ENCODE data around the gene TRPV4. TPM values are rescaled to one million over a fixed set of nuclear protein-coding genes. Genes with fewer than 3 reads are reported as not detected.

TRPV4 gene
- total RNA-seq, 4 donors from 2014 or later: 2.8 to 7.5 (median 4.8) TPM

DNA sequence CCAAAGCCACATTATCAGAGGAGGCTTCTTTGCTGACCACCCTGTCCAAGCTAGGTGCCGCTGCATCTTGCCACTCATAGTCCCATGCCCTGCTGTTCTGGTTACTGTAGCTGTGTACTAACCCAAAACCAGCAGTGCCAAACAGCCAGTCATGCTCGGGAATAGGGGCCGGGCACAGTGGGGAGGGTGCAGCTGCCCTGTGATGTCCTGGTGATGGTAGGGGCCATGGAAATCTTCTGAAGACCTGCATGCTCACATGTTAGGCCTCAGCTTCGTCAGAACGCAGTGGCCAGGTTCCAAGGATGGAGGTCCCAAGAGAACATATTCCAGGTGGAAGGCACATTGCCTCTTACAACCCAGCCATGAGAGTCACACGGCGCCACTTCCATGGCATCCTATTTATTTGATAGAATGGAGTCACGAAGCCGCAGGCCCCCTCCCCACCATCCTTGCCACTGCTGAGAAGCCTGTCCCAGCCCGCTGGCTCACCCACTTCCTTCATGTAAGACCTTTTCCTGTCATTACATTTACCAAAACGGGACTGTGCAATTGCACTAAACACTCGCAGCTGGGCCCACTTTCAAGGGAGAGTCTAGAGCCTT lies 71.0 kb downstream of the TRPV4 start:
- Histone ChIP-seq H3K4me1 (peaks cover 0 to 6% (median 0%) of the 10 kb centered on the region in 3 donors), H3K9me3 (peaks cover 0 to 8% (median 0%) of the 10 kb centered on the region in 3 donors), H3K27ac (no peak overlapping the region), H3K27me3 (peaks cover 0 to 13% (median 0%) of the 10 kb centered on the region in 4 donors), H3K36me3 (no peaks in the 10 kb centered on the region), H3K4me3 (no peak overlapping the region)
- WGBS, 2 donors: 86 to 91% methylated on average over 6 to 10 of the region's 12 CpGs
- TF ChIP-seq, protein P1, sequence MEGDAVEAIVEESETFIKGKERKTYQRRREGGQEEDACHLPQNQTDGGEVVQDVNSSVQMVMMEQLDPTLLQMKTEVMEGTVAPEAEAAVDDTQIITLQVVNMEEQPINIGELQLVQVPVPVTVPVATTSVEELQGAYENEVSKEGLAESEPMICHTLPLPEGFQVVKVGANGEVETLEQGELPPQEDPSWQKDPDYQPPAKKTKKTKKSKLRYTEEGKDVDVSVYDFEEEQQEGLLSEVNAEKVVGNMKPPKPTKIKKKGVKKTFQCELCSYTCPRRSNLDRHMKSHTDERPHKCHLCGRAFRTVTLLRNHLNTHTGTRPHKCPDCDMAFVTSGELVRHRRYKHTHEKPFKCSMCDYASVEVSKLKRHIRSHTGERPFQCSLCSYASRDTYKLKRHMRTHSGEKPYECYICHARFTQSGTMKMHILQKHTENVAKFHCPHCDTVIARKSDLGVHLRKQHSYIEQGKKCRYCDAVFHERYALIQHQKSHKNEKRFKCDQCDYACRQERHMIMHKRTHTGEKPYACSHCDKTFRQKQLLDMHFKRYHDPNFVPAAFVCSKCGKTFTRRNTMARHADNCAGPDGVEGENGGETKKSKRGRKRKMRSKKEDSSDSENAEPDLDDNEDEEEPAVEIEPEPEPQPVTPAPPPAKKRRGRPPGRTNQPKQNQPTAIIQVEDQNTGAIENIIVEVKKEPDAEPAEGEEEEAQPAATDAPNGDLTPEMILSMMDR (IDR thresholded peaks at IDR 0.05): no peak
- TF ChIP-seq POLR2A (IDR thresholded peaks at IDR 0.05): no peak
- DNase-seq: no peak
- intact Hi-C loops (cut with DNase I): no loop called here

DNA sequence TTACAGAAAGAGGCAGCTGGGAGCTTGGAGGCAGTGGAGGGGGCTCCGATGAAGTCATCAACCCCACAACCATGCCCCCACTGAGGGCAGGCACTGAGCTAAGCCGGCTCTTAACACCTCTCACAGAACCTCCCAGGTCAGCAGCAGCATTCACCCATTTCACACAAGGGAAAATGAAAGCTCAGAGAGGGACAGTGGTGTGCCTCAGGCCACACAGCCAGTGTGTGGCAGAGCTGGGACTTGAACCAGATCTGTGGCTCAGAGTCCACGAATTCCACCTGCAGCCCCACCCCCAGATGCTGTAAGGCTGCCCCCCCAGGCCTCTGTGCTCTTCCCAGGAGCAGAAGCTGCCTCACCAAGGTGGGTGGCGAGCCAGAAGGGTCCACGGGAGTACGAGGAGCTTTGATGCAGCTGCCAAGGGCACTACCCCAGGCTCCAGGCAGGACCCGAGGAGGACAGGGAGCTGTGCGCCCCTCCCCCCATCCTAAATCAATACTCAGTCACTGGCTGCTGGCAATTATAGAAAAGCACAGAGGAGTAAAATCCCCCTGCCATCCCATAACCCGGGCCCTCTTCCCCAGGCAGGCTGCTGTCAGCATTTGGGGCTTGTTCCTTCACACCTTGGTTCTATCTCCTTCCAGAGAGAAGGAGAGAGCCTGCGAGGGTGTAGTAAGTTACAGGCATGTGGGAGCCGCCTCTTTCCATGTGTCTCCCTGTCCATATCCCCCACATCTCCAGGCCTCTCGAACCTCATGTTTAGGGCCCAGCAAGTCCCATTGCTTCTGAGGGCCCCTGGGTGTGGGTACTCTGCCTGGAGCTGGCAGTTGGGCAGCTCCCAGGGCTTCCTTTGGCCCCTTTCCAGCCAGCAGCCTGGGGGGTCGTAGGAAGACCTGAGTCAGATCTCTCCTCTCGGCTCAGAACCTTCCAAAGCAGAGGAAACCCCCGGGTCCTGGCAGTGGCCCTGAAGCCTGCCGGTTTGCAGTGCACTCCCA lies 72.0 kb downstream of the TRPV4 start:
- H3K36me3 ChIP-seq: no peaks in the 10 kb centered on the region
- peaks cover 0 to 13% (median 0%) of the 10 kb centered on the region in 4 donors for H3K27me3 ChIP-seq
- 55 to 79% methylated on average over 9 of the region's 16 CpGs for WGBS, 2 donors
- H3K27ac ChIP-seq: no peak overlapping the region
- no peak for DNase-seq
- H3K4me1 ChIP-seq: peaks cover 0 to 6% (median 0%) of the 10 kb centered on the region in 3 donors
- intact Hi-C loops (cut with DNase I): no loop called here
- H3K9me3 ChIP-seq: peaks cover 0 to 15% (median 6%) of the 10 kb centered on the region in 3 donors
- no peak for TF ChIP-seq POLR2A (IDR thresholded peaks at IDR 0.05)
- TF ChIP-seq, protein P1 (IDR thresholded peaks at IDR 0.05): no peak
- H3K4me3 ChIP-seq: no peak overlapping the region

DNA sequence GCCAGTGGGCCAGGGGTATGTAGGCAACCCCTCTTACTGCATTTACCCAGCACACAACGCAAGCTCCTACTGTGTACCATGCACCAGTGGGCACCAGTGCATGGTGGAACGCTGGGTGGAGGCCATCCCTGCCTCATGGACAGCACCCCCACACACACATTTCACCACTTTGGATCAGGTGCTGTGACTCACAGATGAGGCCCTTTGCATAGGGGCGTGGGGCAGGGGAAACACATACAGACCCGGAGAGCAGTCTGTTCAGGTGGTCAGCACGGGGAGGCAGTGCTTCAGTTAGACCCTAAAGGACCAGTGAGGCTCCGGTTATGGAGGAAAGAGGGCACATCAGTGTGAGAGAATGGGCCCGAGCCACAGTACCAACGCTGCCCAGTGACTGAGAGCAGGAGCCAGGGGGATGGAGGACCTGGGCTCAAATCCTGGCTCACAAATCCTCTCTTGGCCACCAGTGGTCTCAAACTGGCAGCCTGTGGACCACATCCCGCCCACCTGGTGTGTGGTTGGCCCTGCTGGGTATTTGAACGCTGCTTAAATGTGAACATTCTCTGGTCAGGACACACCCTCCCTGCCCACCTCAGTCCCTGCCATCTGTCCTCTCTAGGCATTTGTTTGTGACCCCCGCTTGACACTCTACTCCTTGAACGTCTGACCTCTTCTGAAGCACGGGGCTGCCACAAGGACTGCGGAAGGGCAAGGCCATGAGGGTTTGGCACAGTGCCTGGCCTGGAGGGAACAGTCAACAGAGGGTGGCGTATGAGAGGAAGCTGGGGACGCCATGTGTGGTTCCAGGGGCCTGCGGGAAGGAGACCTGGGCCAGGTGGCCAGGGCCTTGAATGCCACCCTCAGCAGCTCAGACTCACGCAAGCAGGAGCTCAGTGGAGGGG lies 72.9 kb downstream of the TRPV4 start:
- Histone ChIP-seq H3K4me1 (peaks cover 0 to 6% (median 0%) of the 10 kb centered on the region in 3 donors), H3K9me3 (peaks cover 0 to 15% (median 8%) of the 10 kb centered on the region in 3 donors), H3K36me3 (no peaks in the 10 kb centered on the region), H3K4me3 (no peak overlapping the region), H3K27ac (no peak overlapping the region), H3K27me3 (peaks cover 0 to 13% (median 0%) of the 10 kb centered on the region in 4 donors)
- 81 to 84% methylated on average over 6 to 7 of the region's 18 CpGs for WGBS, 2 donors
- intact Hi-C loops (cut with DNase I): no loop called here
- no peak for DNase-seq
- no peak for TF ChIP-seq POLR2A (IDR thresholded peaks at IDR 0.05)
- TF ChIP-seq, protein P1 (IDR thresholded peaks at IDR 0.05): no peak

DNA sequence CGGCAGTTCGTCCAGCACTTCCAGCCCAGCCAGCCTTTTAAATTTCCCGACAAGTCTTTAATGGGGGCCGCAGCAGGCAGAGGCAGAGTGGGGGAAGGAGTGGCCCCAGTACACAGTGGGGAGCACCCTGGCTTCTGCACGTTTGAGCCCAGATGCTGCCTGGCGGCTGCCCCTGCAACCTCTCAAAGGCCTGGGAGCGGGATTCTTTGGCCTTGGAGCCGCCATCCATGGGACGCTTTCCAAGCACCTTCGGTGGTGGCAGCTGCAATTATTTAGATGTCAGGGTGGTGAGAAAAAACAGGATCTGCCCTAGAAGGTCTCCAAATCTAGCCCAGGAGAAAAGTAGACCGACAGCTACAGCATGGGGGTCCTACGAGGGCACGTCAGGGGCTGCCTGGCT lies 73.6 kb downstream of the TRPV4 start:
- Histone ChIP-seq H3K4me3 (no peak overlapping the region), H3K27me3 (peaks cover 0 to 13% (median 0%) of the 10 kb centered on the region in 4 donors), H3K36me3 (no peaks in the 10 kb centered on the region), H3K4me1 (peaks cover 0 to 6% (median 0%) of the 10 kb centered on the region in 3 donors), H3K9me3 (peaks cover 0 to 15% (median 8%) of the 10 kb centered on the region in 3 donors), H3K27ac (no peak overlapping the region)
- DNase-seq: no peak
- 76 to 86% methylated on average over 6 to 7 of the region's 13 CpGs for WGBS, 2 donors
- intact Hi-C loops (cut with DNase I): no loop called here
- TF ChIP-seq, protein P1 (IDR thresholded peaks at IDR 0.05): no peak
- TF ChIP-seq POLR2A (IDR thresholded peaks at IDR 0.05): no peak

Measured in esophagus squamous epithelium (tissue), 5 donors.